ENCODE data around the gene NRXN3.

NRXN3 gene

GRCh38 chr14:79668951-79669350 is 1498.8 kb downstream of the NRXN3 start:
- no peak overlapping the region for H3K4me3 ChIP-seq (ENCODE audit: low read depth, low read length)
- TF ChIP-seq CTCF (IDR thresholded peaks at IDR 0.05; ENCODE audit: borderline replicate concordance, insufficient read depth, low read depth, low read length): no peak

GRCh38 chr14:79670811-79671210 is 1500.6 kb downstream of the NRXN3 start:
- no peak overlapping the region for H3K4me3 ChIP-seq (ENCODE audit: low read depth, low read length)
- no peak for TF ChIP-seq CTCF (IDR thresholded peaks at IDR 0.05; ENCODE audit: borderline replicate concordance, insufficient read depth, low read depth, low read length)

GRCh38 chr14:79680087-79680486 is 1509.9 kb downstream of the NRXN3 start:
- no peak overlapping the region for H3K4me3 ChIP-seq (ENCODE audit: low read depth, low read length)
- no peak for TF ChIP-seq CTCF (IDR thresholded peaks at IDR 0.05; ENCODE audit: borderline replicate concordance, insufficient read depth, low read depth, low read length)

GRCh38 chr14:79686196-79686595 is 1516.0 kb downstream of the NRXN3 start:
- no peak for TF ChIP-seq CTCF (IDR thresholded peaks at IDR 0.05; ENCODE audit: borderline replicate concordance, insufficient read depth, low read depth, low read length)

GRCh38 chr14:79690960-79691359 is 1520.8 kb downstream of the NRXN3 start:
- no peak for TF ChIP-seq CTCF (IDR thresholded peaks at IDR 0.05; ENCODE audit: borderline replicate concordance, insufficient read depth, low read depth, low read length)
- H3K4me3 ChIP-seq (ENCODE audit: low read depth, low read length): no peak overlapping the region

More at GRCh38 chr14:79686196-79686595, 1516.0 kb downstream of the NRXN3 start:
- no peak overlapping the region for H3K4me3 ChIP-seq (ENCODE audit: low read depth, low read length)

- TF ChIP-seq CTCF (IDR thresholded peaks at IDR 0.05; ENCODE audit: borderline replicate concordance, insufficient read depth, low read depth, low read length): no peak
- no peak overlapping the region for H3K4me3 ChIP-seq (ENCODE audit: low read depth, low read length)
These were observed 1523.8 kb downstream of the NRXN3 start for GRCh38 chr14:79693935-79694334.

GRCh38 chr14:79695307-79695706 is 1525.1 kb downstream of the NRXN3 start:
- no peak for TF ChIP-seq CTCF (IDR thresholded peaks at IDR 0.05; ENCODE audit: borderline replicate concordance, insufficient read depth, low read depth, low read length)
- no peak overlapping the region for H3K4me3 ChIP-seq (ENCODE audit: low read depth, low read length)
